HEK293 (cell line): ENCODE data around the gene RBBP8NL.

ENCODE experiments used
- EGR2 ChIP-seq: fragments of 450-650 bp; formaldehyde crosslinking; IDR thresholded peaks from 2 replicates; pipeline ENCODE4 v1.5.1; 2016; ENCODE audit warnings: low read depth, missing biosample characterization, missing genetic modification characterization
- GLIS1 ChIP-seq: fragments of 450-650 bp; formaldehyde crosslinking; IDR thresholded peaks from 2 replicates; pipeline ENCODE4 v1.5.1; 2016; ENCODE audit warnings: missing biosample characterization, missing genetic modification characterization
- HOXC10 ChIP-seq: sonication (generic); formaldehyde crosslinking; IDR thresholded peaks from 2 replicates; pipeline ENCODE4 v1.8.1; 2023; ENCODE audit warnings: mild to moderate bottlenecking, missing genetic modification reagents
- KLF1 ChIP-seq: fragments of 450-650 bp; formaldehyde crosslinking; IDR thresholded peaks from 2 replicates; pipeline ENCODE4 v1.5.1; 2016; ENCODE audit warnings: missing biosample characterization, missing genetic modification characterization
- PRDM2 ChIP-seq: fragments of 450-650 bp; formaldehyde crosslinking; IDR thresholded peaks from 2 replicates; pipeline ENCODE4 v1.5.1; 2016; ENCODE audit warnings: missing biosample characterization, missing genetic modification characterization, borderline replicate concordance
- RBAK ChIP-seq: fragments of 450-650 bp; formaldehyde crosslinking; IDR thresholded peaks from 2 replicates; pipeline ENCODE4 v1.5.1; 2016; ENCODE audit warnings: missing biosample characterization, missing genetic modification characterization
- SCRT2 ChIP-seq: fragments of 450-650 bp; formaldehyde crosslinking; IDR thresholded peaks from 2 replicates; pipeline ENCODE4 v1.5.1; 2016; ENCODE audit warnings: missing biosample characterization, missing genetic modification characterization
- SP2 ChIP-seq: fragments of 450-650 bp; formaldehyde crosslinking; IDR thresholded peaks from 2 replicates; pipeline ENCODE4 v1.5.1; 2016; ENCODE audit warnings: missing biosample characterization, missing genetic modification characterization
- ZBTB20 ChIP-seq: fragments of 450-650 bp; formaldehyde crosslinking; IDR thresholded peaks from 2 replicates; pipeline ENCODE4 v1.5.1; 2016; ENCODE audit warnings: missing biosample characterization, missing genetic modification characterization
- ZBTB21 ChIP-seq: fragments of 450-650 bp; formaldehyde crosslinking; IDR thresholded peaks from 2 replicates; pipeline ENCODE4 v1.5.1; 2017; ENCODE audit warnings: missing biosample characterization, missing genetic modification characterization
- ZBTB7A ChIP-seq: fragments of 450-650 bp; formaldehyde crosslinking; IDR thresholded peaks from 2 replicates; pipeline ENCODE4 v1.5.1; 2016; ENCODE audit warnings: low read depth, missing biosample characterization, missing genetic modification characterization
- ZNF10 ChIP-seq: fragments of 450-650 bp; formaldehyde crosslinking; IDR thresholded peaks from 2 replicates; pipeline ENCODE4 v1.5.1; 2017; ENCODE audit warnings: missing biosample characterization, missing genetic modification characterization
- ZNF146 ChIP-seq: fragments of 450-650 bp; formaldehyde crosslinking; IDR thresholded peaks from 2 replicates; pipeline ENCODE4 v1.5.1; 2016; ENCODE audit warnings: missing biosample characterization, missing genetic modification characterization
- ZNF175 ChIP-seq: fragments of 450-650 bp; formaldehyde crosslinking; IDR thresholded peaks from 2 replicates; pipeline ENCODE4 v1.5.1; 2016; ENCODE audit warnings: missing biosample characterization, missing genetic modification characterization
- ZNF280D ChIP-seq: fragments of 450-650 bp; formaldehyde crosslinking; IDR thresholded peaks from 2 replicates; pipeline ENCODE4 v1.5.1; 2016; ENCODE audit warnings: missing biosample characterization, missing genetic modification characterization
- ZNF37A ChIP-seq: fragments of 450-650 bp; IDR thresholded peaks from 2 replicates; pipeline ENCODE4 v1.5.1; 2018; ENCODE audit warnings: missing biosample characterization, missing genetic modification characterization
- ZNF501 ChIP-seq: fragments of 450-650 bp; formaldehyde crosslinking; IDR thresholded peaks from 2 replicates; pipeline ENCODE4 v1.5.1; 2016; ENCODE audit warnings: missing biosample characterization, missing genetic modification characterization
- ZNF560 ChIP-seq: fragments of 450-650 bp; formaldehyde crosslinking; IDR thresholded peaks from 2 replicates; pipeline ENCODE4 v1.5.1; 2017; ENCODE audit warnings: missing biosample characterization, missing genetic modification characterization, borderline replicate concordance
- ZNF660 ChIP-seq: fragments of 450-650 bp; IDR thresholded peaks from 2 replicates; pipeline ENCODE4 v1.5.1; 2018; ENCODE audit warnings: missing biosample characterization, mild to moderate bottlenecking, missing genetic modification characterization
- ZNF664 ChIP-seq: fragments of 450-650 bp; formaldehyde crosslinking; IDR thresholded peaks from 2 replicates; pipeline ENCODE4 v1.5.1; 2016; ENCODE audit warnings: missing biosample characterization, missing genetic modification characterization
- ZNF677 ChIP-seq: fragments of 450-650 bp; IDR thresholded peaks from 2 replicates; pipeline ENCODE4 v1.5.0; 2018; ENCODE audit warnings: missing biosample characterization, mild to moderate bottlenecking, missing genetic modification characterization, moderate library complexity
- ZNF777 ChIP-seq: fragments of 450-650 bp; formaldehyde crosslinking; IDR thresholded peaks from 2 replicates; pipeline ENCODE4 v1.5.1; 2017; ENCODE audit warnings: missing biosample characterization, missing genetic modification characterization, borderline replicate concordance
- ZSCAN18 ChIP-seq: fragments of 450-650 bp; formaldehyde crosslinking; IDR thresholded peaks from 2 replicates; pipeline ENCODE4 v1.5.1; 2016; ENCODE audit warnings: missing biosample characterization, missing genetic modification characterization
- TF ChIP-seq, protein P1 (sequence below): fragments of 450-650 bp; formaldehyde crosslinking; IDR thresholded peaks from 2 replicates; pipeline ENCODE4 v1.5.1; 2016; ENCODE audit warnings: missing biosample characterization, missing genetic modification characterization
- TF ChIP-seq, protein P2 (sequence below): fragments of 450-650 bp; formaldehyde crosslinking; IDR thresholded peaks from 2 replicates; pipeline ENCODE4 v1.5.1; 2016; ENCODE audit warnings: missing biosample characterization, missing genetic modification characterization

Gene RBBP8NL

DNA sequence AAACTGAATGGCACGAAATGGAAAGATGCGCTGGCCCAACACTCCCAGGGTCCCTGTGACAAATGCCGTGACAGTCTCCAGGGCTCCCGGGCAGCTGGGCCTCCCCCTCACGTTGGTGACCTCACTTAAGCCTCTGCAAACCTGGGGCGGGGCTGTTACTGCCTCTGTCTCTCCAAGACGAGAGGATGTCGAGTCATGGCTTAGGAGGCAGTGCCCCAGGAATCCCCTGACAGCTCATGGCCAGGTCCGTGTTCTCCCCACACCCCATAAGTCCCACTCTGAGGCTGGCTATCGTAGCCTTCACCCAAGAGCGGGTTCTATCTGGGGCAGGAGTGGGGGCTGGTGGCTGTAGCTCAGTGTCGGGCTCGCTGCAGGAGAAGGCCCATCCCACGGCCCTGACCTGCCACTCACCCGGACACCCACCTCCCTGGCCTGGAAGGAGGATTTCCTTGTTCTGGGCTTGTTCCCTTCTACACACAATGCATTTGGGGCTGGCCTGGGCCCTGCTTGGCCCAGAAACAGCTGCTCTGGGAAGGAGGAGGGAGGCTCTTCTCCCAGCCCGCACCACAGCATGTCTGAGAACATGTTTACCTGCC is 46.0 kb downstream of the RBBP8NL start (continued):
- TF ChIP-seq ZNF10 (tag by site-specific recombination) (no peak), HOXC10 (no peak), ZBTB7A (tag by site-specific recombination) (no peak), ZNF677 (tag by site-specific recombination) (no peak), ZSCAN18 (tag by site-specific recombination) (no peak), KLF1 (tag by site-specific recombination) (peak; percentile 39; the same call in 1 of the 2 replicates), RBAK (tag by site-specific recombination) (no peak), SP2 (tag by site-specific recombination) (no peak), SCRT2 (tag by site-specific recombination) (no peak), ZBTB21 (tag by site-specific recombination) (no peak), ZNF664 (tag by site-specific recombination) (no peak), ZNF777 (tag by site-specific recombination) (no peak), ZNF146 (tag by site-specific recombination) (no peak), ZBTB20 (tag by site-specific recombination) (no peak), ZNF560 (tag by site-specific recombination) (no peak), GLIS1 (tag by site-specific recombination) (0 out of 2 replicates have a peak, but pooled peaks have one; percentile 21), ZNF280D (no peak), EGR2 (tag by site-specific recombination) (peak; percentile 57), ZNF175 (tag by site-specific recombination) (no peak), ZNF37A (tag by site-specific recombination) (no peak), ZNF660 (tag by site-specific recombination) (no peak), PRDM2 (no peak), ZNF501 (no peak)
- TF ChIP-seq, protein P1, sequence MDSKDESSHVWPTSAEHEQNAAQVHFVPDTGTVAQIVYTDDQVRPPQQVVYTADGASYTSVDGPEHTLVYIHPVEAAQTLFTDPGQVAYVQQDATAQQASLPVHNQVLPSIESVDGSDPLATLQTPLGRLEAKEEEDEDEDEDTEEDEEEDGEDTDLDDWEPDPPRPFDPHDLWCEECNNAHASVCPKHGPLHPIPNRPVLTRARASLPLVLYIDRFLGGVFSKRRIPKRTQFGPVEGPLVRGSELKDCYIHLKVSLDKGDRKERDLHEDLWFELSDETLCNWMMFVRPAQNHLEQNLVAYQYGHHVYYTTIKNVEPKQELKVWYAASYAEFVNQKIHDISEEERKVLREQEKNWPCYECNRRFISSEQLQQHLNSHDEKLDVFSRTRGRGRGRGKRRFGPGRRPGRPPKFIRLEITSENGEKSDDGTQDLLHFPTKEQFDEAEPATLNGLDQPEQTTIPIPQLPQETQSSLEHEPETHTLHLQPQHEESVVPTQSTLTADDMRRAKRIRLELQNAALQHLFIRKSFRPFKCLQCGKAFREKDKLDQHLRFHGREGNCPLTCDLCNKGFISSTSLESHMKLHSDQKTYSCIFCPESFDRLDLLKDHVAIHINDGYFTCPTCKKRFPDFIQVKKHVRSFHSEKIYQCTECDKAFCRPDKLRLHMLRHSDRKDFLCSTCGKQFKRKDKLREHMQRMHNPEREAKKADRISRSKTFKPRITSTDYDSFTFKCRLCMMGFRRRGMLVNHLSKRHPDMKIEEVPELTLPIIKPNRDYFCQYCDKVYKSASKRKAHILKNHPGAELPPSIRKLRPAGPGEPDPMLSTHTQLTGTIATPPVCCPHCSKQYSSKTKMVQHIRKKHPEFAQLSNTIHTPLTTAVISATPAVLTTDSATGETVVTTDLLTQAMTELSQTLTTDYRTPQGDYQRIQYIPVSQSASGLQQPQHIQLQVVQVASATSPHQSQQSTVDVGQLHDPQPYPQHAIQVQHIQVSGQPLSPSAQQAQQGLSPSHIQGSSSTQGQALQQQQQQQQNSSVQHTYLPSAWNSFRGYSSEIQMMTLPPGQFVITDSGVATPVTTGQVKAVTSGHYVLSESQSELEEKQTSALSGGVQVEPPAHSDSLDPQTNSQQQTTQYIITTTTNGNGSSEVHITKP (tag by site-specific recombination): peak; percentile 68
- TF ChIP-seq, protein P2, sequence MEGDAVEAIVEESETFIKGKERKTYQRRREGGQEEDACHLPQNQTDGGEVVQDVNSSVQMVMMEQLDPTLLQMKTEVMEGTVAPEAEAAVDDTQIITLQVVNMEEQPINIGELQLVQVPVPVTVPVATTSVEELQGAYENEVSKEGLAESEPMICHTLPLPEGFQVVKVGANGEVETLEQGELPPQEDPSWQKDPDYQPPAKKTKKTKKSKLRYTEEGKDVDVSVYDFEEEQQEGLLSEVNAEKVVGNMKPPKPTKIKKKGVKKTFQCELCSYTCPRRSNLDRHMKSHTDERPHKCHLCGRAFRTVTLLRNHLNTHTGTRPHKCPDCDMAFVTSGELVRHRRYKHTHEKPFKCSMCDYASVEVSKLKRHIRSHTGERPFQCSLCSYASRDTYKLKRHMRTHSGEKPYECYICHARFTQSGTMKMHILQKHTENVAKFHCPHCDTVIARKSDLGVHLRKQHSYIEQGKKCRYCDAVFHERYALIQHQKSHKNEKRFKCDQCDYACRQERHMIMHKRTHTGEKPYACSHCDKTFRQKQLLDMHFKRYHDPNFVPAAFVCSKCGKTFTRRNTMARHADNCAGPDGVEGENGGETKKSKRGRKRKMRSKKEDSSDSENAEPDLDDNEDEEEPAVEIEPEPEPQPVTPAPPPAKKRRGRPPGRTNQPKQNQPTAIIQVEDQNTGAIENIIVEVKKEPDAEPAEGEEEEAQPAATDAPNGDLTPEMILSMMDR (tag by site-specific recombination): no peak
